HG03097 (cell line): ENCODE data around the gene EFEMP1.

Experiments
- ATAC-seq: cut with Tn5 transposase; IDR thresholded peaks from one replicate; pipeline ENCODE4 v1.9.1; 2021; ENCODE audit not compliant: unreplicated experiment, low FRiP score

Gene EFEMP1

GRCh38 chr2:55934337-55934736 lies 10.8 kb upstream of the EFEMP1 start:
- ATAC-seq = no peak

- ATAC-seq = no peak
These were observed 9.3 kb upstream of the EFEMP1 start for GRCh38 chr2:55932843-55933242.

- no peak for ATAC-seq
These were observed 7.7 kb upstream of the EFEMP1 start for GRCh38 chr2:55931281-55931680.

GRCh38 chr2:55929476-55929875 lies 5.9 kb upstream of the EFEMP1 start:
- ATAC-seq = no peak

- ATAC-seq = no peak
These were observed 3.4 kb upstream of the EFEMP1 start for GRCh38 chr2:55926974-55927373.

- no peak for ATAC-seq
These were observed 2.7 kb upstream of the EFEMP1 start for GRCh38 chr2:55926246-55926645.

- ATAC-seq = no peak
These were observed 370 bp upstream of the EFEMP1 start for GRCh38 chr2:55923982-55924321.

GRCh38 chr2:55922291-55922907 lies 1.2 kb downstream of the EFEMP1 start:
- ATAC-seq = no peak

- no peak for ATAC-seq
These were observed 4.0 kb downstream of the EFEMP1 start for GRCh38 chr2:55919574-55919973.

GRCh38 chr2:55918856-55919255 lies 4.7 kb downstream of the EFEMP1 start:
- ATAC-seq = no peak

- ATAC-seq = no peak
These were observed 5.7 kb downstream of the EFEMP1 start for GRCh38 chr2:55917713-55918390.

GRCh38 chr2:55917117-55917516 lies 6.5 kb downstream of the EFEMP1 start:
- no peak for ATAC-seq

- ATAC-seq = no peak
These were observed 7.0 kb downstream of the EFEMP1 start for GRCh38 chr2:55916473-55917049.

GRCh38 chr2:55914786-55915185 lies 8.8 kb downstream of the EFEMP1 start:
- no peak for ATAC-seq

- ATAC-seq = no peak
These were observed 10.7 kb downstream of the EFEMP1 start for GRCh38 chr2:55912926-55913325.

GRCh38 chr2:55910077-55910476 lies 13.5 kb downstream of the EFEMP1 start:
- no peak for ATAC-seq

GRCh38 chr2:55907686-55908085 lies 15.9 kb downstream of the EFEMP1 start:
- no peak for ATAC-seq

- no peak for ATAC-seq
These were observed 16.6 kb downstream of the EFEMP1 start for GRCh38 chr2:55906993-55907392.

GRCh38 chr2:55903727-55904126 lies 19.9 kb downstream of the EFEMP1 start:
- ATAC-seq = no peak

- no peak for ATAC-seq
These were observed 20.6 kb downstream of the EFEMP1 start for GRCh38 chr2:55902971-55903370.

GRCh38 chr2:55902429-55902828 lies 21.2 kb downstream of the EFEMP1 start:
- ATAC-seq = no peak

GRCh38 chr2:55901941-55902340 lies 21.6 kb downstream of the EFEMP1 start:
- no peak for ATAC-seq
